HG03095 (cell line): Measurements from ENCODE around the gene STK32A.
"Not testable (repeated sequence)": the region's sequence is repeated elsewhere in the genome, so short reads cannot be mapped to it uniquely, and the experiment has no call there.

ENCODE experiments used
- ATAC-seq: cut with Tn5 transposase; IDR thresholded peaks from one replicate; pipeline ENCODE4 v1.9.1; 2021; ENCODE audit warnings: moderate library complexity; ENCODE audit not compliant: unreplicated experiment

Gene STK32A

GRCh38 chr5:147234825-147235635, at the start of gene STK32A:
Gene STK32A (plus strand): TSS chr5:147235026. CDS start chr5:147239635, 4,609 bp downstream.
- ATAC-seq = no peak

DNA sequence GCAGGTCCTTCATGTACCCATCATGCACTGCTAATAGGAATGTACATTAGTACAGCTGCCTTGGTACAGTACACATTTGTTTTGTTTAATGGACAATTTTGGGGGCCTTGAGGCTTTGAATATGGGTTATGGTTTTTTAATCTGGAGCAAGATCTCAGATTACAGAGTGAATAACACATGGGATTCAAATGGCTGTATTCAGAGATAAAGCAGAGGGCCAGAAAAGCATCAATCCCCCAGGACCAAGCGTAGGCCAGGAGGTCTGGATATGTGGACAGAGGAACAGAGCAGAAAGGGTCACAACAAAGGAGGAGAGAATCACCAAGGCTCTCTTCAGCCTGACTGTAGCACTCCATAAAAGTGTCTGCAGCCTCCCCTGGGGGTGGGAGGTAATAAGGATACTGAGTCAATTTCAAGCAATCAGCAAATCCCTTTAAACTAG, 47.7 kb upstream of the STK32A start:
- no peak for ATAC-seq

DNA sequence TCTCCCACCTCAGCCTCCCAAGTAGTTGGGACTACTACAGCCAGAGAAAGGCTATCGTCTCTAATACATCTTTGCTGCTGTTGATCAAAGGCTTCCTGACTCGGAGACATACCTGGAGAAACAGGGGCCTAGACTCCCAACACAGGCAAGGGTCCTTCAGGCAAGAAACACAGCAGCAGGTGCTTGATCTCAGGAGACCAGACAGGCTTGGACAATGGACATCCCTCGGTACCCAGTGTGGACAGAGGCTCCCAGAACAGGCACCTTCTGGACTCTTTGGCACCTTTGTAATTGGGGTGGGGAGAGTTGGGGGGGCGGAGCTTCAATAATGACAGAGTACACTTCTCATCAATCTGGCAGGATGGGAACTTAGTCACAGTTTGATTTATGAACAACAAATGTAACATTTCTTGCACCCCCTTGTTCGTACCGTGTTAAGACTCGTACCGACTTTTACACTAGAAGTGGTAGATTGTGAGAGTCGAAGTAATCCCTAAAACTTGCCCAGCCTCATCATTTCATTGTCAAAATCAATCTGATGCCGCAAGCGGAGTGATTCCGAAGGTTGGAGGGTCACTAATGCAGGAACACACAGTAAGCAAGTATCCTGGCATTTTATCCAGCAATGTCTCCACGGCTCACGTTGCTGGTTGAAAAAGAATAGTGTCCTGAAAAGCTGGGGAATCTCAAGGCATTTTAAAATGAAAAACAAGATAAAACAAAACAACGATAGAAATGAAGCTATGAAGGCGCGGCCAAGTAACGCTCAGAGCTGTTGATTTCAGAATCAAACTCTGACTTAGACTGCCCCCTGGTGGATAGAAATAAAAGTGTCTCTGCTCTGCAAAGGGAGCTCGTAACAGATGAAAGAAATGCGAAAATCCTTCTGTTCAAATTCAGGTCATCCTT, 46.4 kb upstream of the STK32A start:
- peak; percentile 80 for ATAC-seq

- no peak for ATAC-seq
Measured at GRCh38 chr5:147189109-147189424, 45.8 kb upstream of the STK32A start.

DNA sequence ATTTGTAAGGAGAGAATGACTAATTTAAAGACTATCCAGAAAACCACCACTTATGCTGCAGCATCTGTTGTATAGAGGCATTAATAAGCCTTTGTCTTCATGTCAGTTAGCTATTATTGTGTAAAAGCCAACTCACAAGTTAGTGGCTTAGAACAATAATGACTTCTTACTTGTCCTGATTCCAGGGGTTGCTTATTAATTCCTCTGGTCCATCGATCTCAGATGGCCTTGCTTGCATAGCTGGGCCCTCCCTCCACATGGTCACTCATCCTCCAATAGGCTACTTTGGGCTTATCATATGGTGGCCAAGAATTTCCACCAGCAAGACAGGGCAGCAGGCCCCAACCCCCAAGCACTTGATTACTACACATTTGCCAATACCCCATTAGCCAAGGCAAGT, 44.5 kb upstream of the STK32A start:
- ATAC-seq = no peak

DNA sequence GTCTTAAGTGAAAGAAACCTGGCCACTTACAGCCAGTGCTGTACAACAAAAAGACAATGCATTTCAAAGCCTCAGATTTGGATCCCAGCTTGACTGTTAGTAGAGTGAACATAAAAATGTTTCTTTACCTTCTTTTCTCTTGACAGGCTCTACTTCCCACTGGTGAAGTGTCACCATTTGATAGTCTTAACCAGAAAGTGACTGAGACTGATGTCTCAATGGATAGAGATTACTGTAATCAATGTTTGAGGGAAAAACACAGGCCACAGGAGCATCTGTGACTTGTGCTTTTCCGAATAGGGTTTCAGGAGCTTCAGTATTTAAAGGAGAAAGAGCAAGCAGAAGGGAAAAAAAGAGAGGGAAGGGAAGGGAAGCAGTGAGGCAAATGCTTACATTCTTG, 41.7 kb upstream of the STK32A start:
- ATAC-seq = no peak

DNA sequence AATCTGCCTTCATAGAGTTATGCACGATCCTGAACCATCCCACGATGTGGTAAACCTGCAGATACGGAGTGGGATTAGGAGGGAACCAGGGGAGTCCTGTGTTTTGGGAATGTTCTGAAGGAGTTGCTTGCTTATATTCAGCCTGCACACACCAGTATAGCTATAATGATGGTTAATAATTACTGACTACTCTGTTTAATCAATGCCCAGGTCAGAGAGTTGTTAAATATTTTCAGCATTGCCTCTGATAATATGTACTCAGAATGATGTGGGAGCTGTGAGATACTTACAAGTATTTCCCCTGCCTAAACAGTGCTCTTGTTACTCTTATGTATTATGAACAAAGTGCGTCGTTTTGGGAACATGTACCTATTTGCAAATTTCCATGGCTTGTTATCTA, 34.8 kb upstream of the STK32A start:
- no peak for ATAC-seq

GRCh38 chr5:147203213-147203612, 31.6 kb upstream of the STK32A start:
- no peak for ATAC-seq

DNA sequence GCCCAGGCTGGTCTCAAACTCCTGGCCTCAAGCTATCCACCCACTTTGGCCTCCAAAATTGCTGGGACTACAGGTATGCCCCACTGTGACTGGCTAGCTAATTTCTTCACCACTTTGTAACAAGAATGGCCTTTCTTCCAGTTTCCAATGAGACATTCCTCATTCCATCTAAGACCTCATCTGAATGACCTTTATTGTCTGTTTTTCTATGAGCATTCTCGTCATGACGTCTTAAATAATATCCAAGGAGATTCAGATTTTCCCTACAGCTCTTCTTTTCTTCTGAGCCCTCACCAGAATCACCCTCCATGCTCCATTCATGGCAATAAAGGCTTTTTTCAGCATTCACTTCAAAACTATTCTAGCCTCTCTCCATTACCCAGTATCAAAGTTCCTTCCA, 30.2 kb upstream of the STK32A start:
- ATAC-seq = no peak

DNA sequence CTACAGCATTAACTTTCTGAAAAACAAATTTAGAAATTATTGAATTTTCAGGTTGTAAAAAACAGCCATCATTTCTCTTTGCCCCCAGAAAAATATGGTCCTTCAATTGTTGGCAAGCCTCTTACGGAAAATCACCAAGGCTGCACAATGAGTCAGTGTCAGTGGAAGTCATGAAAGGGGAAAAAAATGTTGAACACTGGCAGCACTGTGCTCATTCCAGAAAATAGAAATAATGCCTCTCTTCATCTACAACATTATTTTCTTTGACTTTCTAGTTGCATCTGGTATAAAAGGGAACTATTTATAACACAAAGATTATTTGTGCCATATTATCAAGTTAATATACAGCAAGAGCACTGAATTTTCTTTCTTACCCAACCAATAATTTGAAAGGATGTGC, 26.7 kb upstream of the STK32A start:
- no peak for ATAC-seq

DNA sequence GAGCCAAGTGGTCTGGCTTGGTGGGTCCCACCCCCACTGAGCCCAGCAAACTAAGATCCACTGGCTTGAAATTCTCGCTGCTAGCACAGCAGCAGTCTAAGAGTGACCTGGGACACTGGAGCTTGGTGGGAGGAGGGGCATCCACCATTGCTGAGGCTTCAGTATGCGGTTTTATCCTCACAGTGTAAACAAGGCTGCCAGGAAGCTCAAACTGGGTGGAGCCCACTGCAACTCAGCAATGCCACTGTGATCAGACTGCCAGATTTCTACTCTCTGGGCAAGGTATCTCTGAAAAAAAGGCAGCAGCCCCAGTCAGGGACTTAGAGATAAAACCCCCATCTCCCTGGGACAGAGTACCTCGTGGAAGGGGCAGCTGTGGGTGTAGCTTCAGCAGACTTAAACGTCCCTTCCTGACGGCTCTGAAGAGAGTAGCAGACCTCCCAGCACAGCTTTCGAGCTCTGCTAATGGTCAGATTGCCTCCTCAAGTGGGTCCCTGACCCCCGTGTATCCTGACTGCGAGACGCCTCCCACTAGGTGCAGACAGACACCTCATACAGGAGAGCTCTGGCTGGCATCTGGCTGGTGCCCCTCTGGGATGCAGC, 18.2 kb upstream of the STK32A start:
- ATAC-seq = no peak

DNA sequence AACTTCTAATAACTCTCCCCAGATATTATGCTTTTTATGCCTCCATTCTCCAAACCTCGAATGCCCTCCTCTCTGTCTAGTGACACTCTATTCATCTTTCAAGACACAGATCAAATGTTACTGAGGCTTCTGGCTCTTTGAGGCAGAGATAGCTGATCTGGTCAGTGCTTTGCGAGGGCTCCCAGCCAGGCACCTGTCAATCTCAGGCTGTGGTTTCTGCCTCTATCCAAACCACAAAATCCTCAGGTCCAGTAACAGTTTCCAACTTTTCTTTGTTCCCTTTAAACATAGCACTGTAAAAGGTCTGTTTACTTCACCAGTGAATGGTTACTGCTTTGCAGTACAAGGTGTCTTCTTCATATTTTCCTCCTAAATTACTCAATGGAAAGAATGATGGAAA, 11.5 kb upstream of the STK32A start:
- ATAC-seq = no peak

DNA sequence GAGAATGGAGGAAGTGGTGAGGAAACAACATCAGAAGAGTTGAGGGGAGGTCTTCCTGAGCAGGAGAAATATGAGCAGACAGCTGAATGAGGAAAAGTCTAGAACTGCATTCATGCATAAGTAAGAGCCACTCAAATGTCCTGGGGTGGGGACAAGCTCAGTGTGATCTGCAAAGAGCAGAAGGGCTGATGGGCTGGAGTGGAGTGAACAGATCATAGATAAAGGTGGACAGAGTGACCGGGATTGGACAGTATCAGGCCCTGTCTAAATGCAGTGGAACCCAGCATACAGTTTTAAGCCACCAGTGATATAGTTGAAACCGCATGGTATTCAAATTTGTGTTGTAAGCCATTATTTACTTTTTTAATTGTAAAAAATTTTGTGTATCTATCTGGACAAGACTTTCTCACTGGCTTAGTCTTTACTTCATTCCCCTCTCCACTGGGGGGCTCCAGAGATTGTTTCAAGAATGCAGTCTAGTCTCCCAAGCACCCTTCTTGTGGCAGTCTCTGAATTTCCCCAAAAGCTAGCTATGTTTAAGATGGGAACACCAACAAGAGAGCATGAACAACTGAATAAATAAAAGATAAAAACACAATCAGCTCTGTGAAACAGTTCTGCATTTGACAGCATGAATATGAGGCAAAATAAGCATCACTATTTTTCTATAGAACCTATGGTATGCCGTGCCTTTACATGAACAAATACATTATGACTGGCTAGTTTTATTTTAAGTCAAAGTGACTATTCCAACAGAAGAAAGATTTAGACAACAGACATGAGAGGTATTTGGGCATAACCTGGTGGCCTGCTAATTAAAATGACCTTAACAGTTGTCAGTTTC, 10.7 kb upstream of the STK32A start:
- ATAC-seq = no peak

DNA sequence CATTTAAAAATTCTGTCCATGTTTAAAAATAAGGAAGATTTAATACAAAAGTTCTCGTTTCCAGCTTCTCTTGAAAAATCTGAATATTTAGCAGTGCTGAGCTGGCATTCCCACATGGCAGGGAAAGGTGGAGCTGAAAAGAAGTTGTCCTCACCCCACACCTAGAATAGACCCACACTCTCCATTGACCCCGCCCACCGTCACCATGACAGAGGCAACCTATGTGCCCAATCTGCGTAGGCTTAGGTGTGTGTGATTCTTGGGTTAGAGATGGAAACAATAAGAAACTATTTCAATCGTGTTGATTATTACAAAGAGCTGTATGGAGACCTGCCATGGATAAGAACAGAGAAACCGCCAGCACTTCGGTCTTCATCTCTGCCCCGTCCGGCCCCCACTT, 8.9 kb upstream of the STK32A start:
- ATAC-seq = no peak

DNA sequence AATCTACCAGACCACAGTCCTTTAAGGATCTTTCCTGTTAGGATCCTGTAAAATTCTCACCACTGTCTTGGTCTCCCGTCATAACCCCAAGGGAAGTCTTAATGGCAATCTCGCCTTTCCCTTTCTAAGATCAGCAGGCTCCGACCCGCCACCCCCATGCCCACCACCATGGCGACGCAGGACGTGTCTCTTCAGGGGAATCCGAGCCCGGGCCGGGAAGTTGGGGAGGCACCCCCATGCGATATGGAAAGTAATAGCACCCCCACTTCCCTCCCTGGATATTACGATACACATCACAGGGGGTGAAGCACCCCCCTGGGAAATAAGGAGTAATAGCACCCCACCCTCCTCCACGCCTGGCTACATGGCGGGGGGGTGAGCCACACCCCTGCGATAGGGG, 8.3 kb upstream of the STK32A start:
- no peak for ATAC-seq

- ATAC-seq = no peak
Measured at GRCh38 chr5:147234239-147234824, 494 bp upstream of the STK32A start.

DNA sequence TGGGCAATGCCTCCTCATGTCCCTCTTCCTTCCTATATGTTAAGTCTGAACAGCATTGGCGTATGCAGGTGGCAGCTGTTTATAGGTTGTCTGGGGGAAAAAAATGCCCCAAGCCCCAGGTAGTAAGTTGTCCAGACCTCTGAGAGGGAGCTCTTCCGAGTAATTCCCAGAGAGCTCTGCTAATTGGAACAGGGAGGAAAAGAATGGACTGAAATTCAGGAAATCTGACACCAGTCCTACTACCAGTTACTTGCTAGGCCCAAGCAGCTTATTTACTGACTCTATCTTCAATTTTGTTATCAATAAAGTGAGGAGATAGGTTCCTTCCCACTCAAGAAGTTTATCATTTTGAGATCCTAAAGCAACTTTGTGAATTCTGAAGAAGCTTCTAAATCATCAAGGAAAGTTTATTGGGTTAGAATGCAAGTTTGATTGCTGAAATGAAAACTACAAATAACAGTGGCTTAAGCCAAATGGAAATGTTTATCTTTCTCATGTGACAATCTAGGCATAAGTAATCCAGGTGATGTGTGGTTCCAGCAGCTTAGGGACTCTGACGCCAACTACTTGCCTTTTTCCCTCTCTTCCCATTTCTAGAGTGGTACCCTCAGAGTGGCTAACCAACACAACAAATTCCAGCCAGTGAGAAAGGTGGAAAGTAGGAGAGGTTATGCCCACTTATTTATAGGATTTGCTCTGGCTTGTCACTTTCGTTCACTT, 5.6 kb downstream of the STK32A start:
- no peak for ATAC-seq

DNA sequence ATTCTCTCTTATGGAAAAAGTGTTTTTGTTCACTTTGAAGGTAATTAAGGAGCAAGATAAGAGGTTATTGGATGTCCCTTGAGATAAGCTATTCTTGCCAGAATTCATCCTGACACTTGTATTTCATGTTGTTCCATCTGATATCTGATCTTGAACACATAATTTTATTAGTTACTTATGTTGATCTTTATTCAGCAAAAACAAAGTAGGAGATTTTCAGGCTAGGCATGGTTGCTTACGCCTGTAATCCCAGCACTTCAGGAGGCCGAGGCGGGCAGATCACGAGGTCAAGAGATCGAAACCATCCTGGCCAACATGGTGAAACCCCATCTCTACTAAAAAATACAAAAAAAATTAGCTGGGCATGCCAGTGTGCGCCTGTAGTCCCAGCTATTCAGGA, 8.4 kb downstream of the STK32A start:
- ATAC-seq = not testable (repeated sequence)

DNA sequence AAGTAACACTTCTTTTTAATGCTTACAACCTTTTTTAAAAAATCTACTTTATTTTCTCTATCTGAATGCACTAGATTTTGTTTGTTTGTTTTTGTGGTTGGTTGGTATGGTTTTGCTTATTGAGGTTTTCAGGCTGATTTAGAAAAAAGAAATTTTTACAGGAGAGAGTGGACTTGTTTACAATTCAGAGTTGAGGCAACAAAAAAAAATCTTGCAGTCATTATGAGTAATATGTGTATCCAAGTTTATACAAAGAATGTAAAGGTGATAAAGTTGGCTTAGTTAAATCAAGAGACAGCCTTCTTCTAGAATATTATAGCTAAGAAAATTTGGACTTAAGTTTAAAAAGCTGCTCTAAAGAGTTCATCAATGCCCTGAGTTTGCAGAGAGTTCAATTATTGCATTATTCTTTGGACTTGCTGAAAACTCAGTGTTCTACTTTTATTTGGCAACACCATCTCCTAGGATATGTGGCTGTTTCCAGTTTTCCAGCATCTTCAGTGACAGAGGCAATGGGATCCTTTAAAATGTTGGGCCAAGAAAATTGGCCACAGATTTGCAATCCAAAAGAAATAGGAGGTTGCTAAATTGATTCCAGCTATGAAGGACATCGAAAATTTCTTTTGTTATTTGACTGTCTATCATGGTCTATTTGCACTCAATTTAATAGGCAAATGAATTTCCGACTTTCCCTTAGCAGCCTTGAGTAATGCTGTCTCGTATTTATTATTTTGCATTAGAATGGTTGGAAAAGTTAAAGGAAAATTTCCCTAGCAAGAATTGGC, 10.7 kb downstream of the STK32A start:
- ATAC-seq = no peak
